ENCODE data around the gene CUTA. TPM values are rescaled to one million over a fixed set of nuclear protein-coding genes. Genes with fewer than 3 reads are reported as not detected.
A peak's percentile ranks its signal among the peaks of the same experiment; 100 is the strongest.

CUTA gene, protein sequence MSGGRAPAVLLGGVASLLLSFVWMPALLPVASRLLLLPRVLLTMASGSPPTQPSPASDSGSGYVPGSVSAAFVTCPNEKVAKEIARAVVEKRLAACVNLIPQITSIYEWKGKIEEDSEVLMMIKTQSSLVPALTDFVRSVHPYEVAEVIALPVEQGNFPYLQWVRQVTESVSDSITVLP
- polyA plus RNA-seq (2012; ENCODE audit: missing spikeins), result 154 TPM

GRCh38 chr6:33417903-33418689, at the start of gene CUTA:
CUTA (minus strand) TSS chr6:33418107; CDS start chr6:33418000, 107 bp downstream.
- peak; percentile 100 for FAIRE-seq
- TF ChIP-seq TAF1 (IDR thresholded peaks at IDR 0.05; ENCODE audit: borderline replicate concordance, low read depth, low read length), result no peak
- TF ChIP-seq POLR2A (IDR thresholded peaks at IDR 0.05; ENCODE audit: low read depth, low read length), result peak; percentile 52; the same call in 1 of the 2 replicates
- peak; percentile 55; the same call in 1 of the 2 replicates for TF ChIP-seq POLR2AphosphoS5 (IDR thresholded peaks at IDR 0.05; ENCODE audit: low read depth, low read length)
- peak; percentile 95 for DNase-seq (ENCODE audit: insufficient read length)

DNA sequence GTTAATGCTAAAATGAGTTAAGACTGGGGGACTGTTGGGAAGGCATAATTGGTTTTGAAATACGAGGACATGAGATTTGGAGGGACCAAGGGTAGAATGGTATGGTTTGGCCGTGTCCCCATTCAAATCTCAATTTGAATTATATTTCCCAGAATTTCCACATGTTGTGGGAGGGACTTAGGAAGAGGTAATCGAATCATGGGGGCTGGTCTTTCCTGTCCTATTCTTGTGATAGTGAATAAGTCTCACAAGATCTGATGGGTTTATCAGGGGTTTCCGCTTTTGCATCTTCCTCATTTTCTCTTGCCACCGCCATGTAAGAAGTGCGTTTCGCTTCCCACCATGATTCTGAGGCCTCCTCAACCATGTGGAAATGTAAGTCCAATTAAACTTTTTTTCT, 49.2 kb upstream of the CUTA start:
- no peak for FAIRE-seq
- no peak for TF ChIP-seq POLR2A (IDR thresholded peaks at IDR 0.05; ENCODE audit: low read depth, low read length)
- no peak for TF ChIP-seq POLR2AphosphoS5 (IDR thresholded peaks at IDR 0.05; ENCODE audit: low read depth, low read length)
- no peak for TF ChIP-seq TAF1 (IDR thresholded peaks at IDR 0.05; ENCODE audit: borderline replicate concordance, low read depth, low read length)
- DNase-seq (ENCODE audit: insufficient read length), result no peak

GRCh38 chr6:33466075-33466735, 48.3 kb upstream of the CUTA start:
- no peak for DNase-seq (ENCODE audit: insufficient read length)
- TF ChIP-seq POLR2AphosphoS5 (IDR thresholded peaks at IDR 0.05; ENCODE audit: low read depth, low read length), result no peak
- no peak for FAIRE-seq

GRCh38 chr6:33459226-33459625, 41.3 kb upstream of the CUTA start:
- TF ChIP-seq TAF1 (IDR thresholded peaks at IDR 0.05; ENCODE audit: borderline replicate concordance, low read depth, low read length) (no peak), POLR2A (IDR thresholded peaks at IDR 0.05; ENCODE audit: low read depth, low read length) (no peak), POLR2AphosphoS5 (IDR thresholded peaks at IDR 0.05; ENCODE audit: low read depth, low read length) (no peak)
- FAIRE-seq (no peak), DNase-seq (ENCODE audit: insufficient read length) (no peak)

DNA sequence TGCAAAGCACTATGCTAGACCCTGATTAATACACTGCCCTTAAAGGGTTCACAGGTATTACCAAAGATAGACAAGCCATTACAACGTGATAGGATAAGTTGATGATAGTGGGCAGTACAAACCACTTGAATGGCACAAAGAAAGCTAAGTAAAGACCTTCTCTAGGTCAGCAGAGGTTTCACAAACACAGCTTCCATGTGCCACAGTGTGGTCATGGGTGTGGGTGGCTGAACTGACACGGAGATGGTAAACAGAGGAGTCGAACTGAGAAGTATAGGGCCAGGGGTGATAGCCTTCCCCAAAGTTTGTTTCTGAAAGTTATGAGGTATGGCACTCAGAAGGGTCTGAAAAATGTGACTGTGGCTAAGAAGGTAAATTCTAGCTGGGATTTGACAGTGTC, 40.8 kb upstream of the CUTA start:
- TF ChIP-seq POLR2A (IDR thresholded peaks at IDR 0.05; ENCODE audit: low read depth, low read length), result no peak
- TF ChIP-seq TAF1 (IDR thresholded peaks at IDR 0.05; ENCODE audit: borderline replicate concordance, low read depth, low read length), result no peak
- no peak for TF ChIP-seq POLR2AphosphoS5 (IDR thresholded peaks at IDR 0.05; ENCODE audit: low read depth, low read length)
- DNase-seq (ENCODE audit: insufficient read length) (no peak), FAIRE-seq (no peak)

DNA sequence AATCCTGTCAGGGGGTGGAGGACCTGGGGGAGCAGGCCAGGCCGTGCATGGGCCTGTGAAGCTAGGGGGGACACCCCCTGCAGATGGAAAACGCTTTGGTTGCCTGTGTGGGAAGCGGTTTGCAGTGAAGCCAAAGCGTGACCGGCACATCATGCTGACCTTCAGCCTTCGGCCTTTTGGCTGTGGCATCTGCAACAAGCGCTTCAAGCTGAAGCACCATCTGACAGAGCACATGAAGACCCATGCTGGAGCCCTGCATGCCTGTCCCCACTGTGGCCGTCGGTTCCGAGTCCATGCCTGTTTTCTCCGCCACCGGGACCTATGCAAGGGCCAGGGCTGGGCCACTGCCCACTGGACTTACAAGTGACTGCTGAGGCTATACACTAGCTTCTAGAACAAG, 38.2 kb upstream of the CUTA start:
- DNase-seq (ENCODE audit: insufficient read length), result no peak
- TF ChIP-seq POLR2AphosphoS5 (IDR thresholded peaks at IDR 0.05; ENCODE audit: low read depth, low read length) (no peak), POLR2A (IDR thresholded peaks at IDR 0.05; ENCODE audit: low read depth, low read length) (no peak), TAF1 (IDR thresholded peaks at IDR 0.05; ENCODE audit: borderline replicate concordance, low read depth, low read length) (no peak)
- no peak for FAIRE-seq

DNA sequence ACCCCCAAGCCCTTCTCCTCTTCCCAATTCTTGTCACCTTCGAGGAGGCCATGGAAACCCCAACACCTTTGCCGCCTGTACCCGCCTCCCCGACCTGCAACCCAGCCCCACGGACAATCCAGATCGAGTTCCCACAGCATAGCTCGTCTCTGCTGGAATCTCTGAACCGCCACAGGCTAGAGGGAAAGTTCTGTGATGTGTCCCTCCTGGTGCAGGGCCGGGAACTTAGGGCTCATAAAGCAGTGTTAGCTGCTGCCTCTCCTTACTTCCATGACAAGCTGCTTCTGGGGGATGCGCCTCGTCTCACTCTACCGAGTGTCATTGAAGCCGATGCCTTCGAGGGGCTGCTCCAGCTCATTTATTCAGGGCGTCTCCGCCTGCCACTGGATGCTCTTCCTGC, 37.1 kb upstream of the CUTA start:
- no peak for FAIRE-seq
- TF ChIP-seq POLR2AphosphoS5 (IDR thresholded peaks at IDR 0.05; ENCODE audit: low read depth, low read length), result no peak
- no peak for TF ChIP-seq POLR2A (IDR thresholded peaks at IDR 0.05; ENCODE audit: low read depth, low read length)
- TF ChIP-seq TAF1 (IDR thresholded peaks at IDR 0.05; ENCODE audit: borderline replicate concordance, low read depth, low read length), result no peak
- no peak for DNase-seq (ENCODE audit: insufficient read length)

GRCh38 chr6:33454009-33454946, 36.4 kb upstream of the CUTA start, which contains the start of gene ZBTB9:
ZBTB9 (plus strand) TSS chr6:33454576; CDS start chr6:33455101, 525 bp downstream.
- peak; percentile 99 for DNase-seq (ENCODE audit: insufficient read length)
- peak; percentile 69; the same call in 1 of the 2 replicates for TF ChIP-seq TAF1 (IDR thresholded peaks at IDR 0.05; ENCODE audit: borderline replicate concordance, low read depth, low read length)
- TF ChIP-seq POLR2AphosphoS5 (IDR thresholded peaks at IDR 0.05; ENCODE audit: low read depth, low read length), result peak; percentile 77
- peak; percentile 85 for TF ChIP-seq POLR2A (IDR thresholded peaks at IDR 0.05; ENCODE audit: low read depth, low read length)
- FAIRE-seq, result peak; percentile 99

DNA sequence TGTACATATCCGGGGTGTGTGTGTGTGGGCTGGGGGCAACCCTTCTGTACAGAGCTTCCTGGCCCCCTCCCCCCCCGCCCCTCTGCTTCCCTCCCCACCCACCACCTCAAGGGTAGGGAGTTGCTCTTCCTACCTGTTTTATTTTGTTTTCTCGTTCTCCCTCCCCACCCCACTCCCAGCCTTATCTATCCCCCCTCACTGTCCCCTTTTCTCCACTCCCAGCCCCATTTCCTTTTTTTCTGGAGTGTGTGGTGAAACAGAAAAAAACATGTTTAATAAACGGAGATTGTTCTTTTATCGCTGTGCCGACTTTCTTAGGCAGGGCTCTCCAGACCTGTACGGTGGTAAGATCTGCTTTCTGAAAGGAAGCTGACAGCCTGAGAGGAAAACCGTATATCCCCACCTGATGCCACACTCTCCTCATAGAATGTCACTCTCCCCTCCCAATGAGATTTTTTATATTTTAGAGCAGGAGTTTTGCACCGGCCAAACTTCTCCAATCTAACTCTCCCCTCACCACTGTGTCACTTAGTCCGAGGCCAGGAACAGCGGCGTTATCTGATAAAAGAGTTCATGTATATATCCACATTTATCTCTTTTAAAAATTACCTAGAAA, 35.6 kb upstream of the CUTA start:
- no peak for FAIRE-seq
- no peak for DNase-seq (ENCODE audit: insufficient read length)
- TF ChIP-seq TAF1 (IDR thresholded peaks at IDR 0.05; ENCODE audit: borderline replicate concordance, low read depth, low read length) (no peak), POLR2A (IDR thresholded peaks at IDR 0.05; ENCODE audit: low read depth, low read length) (no peak), POLR2AphosphoS5 (IDR thresholded peaks at IDR 0.05; ENCODE audit: low read depth, low read length) (no peak)

- DNase-seq (ENCODE audit: insufficient read length), result no peak
- FAIRE-seq, result no peak
- no peak for TF ChIP-seq POLR2AphosphoS5 (IDR thresholded peaks at IDR 0.05; ENCODE audit: low read depth, low read length)
- TF ChIP-seq TAF1 (IDR thresholded peaks at IDR 0.05; ENCODE audit: borderline replicate concordance, low read depth, low read length), result no peak
These were observed 34.6 kb upstream of the CUTA start for GRCh38 chr6:33452496-33452895.
